Measurements from ENCODE around the gene OTUD4. TPM values are rescaled to one million over a fixed set of nuclear protein-coding genes. Genes with fewer than 3 reads are reported as not detected.

OTUD4 gene
- total and polyA plus RNA-seq, 2 experiments from 2014 or later, result 15.7 to 16.1 TPM

- Histone ChIP-seq H3K9me2 (ENCODE audit: insufficient read depth) (no peaks in the 10 kb centered on the region), H2AFZ (peak overlapping the region; percentile 45; the same call in 1 of the 2 replicates), H3K9ac (no peak overlapping the region), H3K27me3 (replicated peaks; ENCODE audit: insufficient read depth) (no peaks in the 10 kb centered on the region), H3F3A (ENCODE audit: insufficient read depth) (no peaks in the 10 kb centered on the region), H3K36me3 (ENCODE audit: low read depth) (no peaks in the 10 kb centered on the region), H3K4me3 (no peak overlapping the region), H3K79me2 (ENCODE audit: insufficient read depth) (no peaks in the 10 kb centered on the region), H3K4me2 (ENCODE audit: unreplicated experiment) (no peak overlapping the region), H4K20me1 (ENCODE audit: insufficient read depth) (no peaks in the 10 kb centered on the region), H3K27ac (no peak overlapping the region), H3K4me1 (ENCODE audit: insufficient read depth) (no peaks in the 10 kb centered on the region), H3K9me3 (ENCODE audit: low read depth) (no peaks in the 10 kb centered on the region)
- no peak for DNase-seq
- WGBS, 2 experiments (ENCODE audit: low coverage in 1 of 2, low lambda C conversion rate in 2 of 2, missing lambda C conversion rate in 2 of 2), result 57 to 65% methylated on average over 9 of the region's 9 CpGs
- in situ Hi-C loops (cut with MboI), result no loop called here
- TF ChIP-seq EZH2phosphoT487 (IDR thresholded peaks at IDR 0.05; ENCODE audit: insufficient read depth, low read depth) (no peak), EZH2 (IDR thresholded peaks at IDR 0.05; ENCODE audit: insufficient read depth, poor library complexity, severe bottlenecking) (no peak)
Observed at GRCh38 chr4:145203410-145203809, 23.0 kb upstream of the OTUD4 start.

GRCh38 chr4:145200366-145200765, 20.0 kb upstream of the OTUD4 start:
- no peaks in the 10 kb centered on the region for H3K4me1 ChIP-seq (ENCODE audit: insufficient read depth)
- H2AFZ ChIP-seq, result no peak overlapping the region
- H3K9ac ChIP-seq, result no peak overlapping the region
- H3K27ac ChIP-seq, result no peak overlapping the region
- no peak overlapping the region for H3K4me2 ChIP-seq (ENCODE audit: unreplicated experiment)
- H4K20me1 ChIP-seq (ENCODE audit: insufficient read depth), result no peaks in the 10 kb centered on the region
- TF ChIP-seq EZH2 (IDR thresholded peaks at IDR 0.05; ENCODE audit: insufficient read depth, poor library complexity, severe bottlenecking) (no peak), EZH2phosphoT487 (IDR thresholded peaks at IDR 0.05; ENCODE audit: insufficient read depth, low read depth) (no peak)
- no peaks in the 10 kb centered on the region for H3K9me2 ChIP-seq (ENCODE audit: insufficient read depth)
- H3K79me2 ChIP-seq (ENCODE audit: insufficient read depth), result no peaks in the 10 kb centered on the region
- DNase-seq, result no peak
- no peaks in the 10 kb centered on the region for H3K36me3 ChIP-seq (ENCODE audit: low read depth)
- H3K9me3 ChIP-seq (ENCODE audit: low read depth), result no peaks in the 10 kb centered on the region
- H3F3A ChIP-seq (ENCODE audit: insufficient read depth), result no peaks in the 10 kb centered on the region
- no peaks in the 10 kb centered on the region for H3K27me3 ChIP-seq (replicated peaks; ENCODE audit: insufficient read depth)
- WGBS, 2 experiments (ENCODE audit: low coverage in 1 of 2, low lambda C conversion rate in 2 of 2, missing lambda C conversion rate in 2 of 2), result 76 to 79% methylated on average over 4 of the region's 4 CpGs
- H3K4me3 ChIP-seq, result no peak overlapping the region
- in situ Hi-C loops (cut with MboI), result no loop called here

GRCh38 chr4:145199051-145199716, 18.8 kb upstream of the OTUD4 start:
- H4K20me1 ChIP-seq (ENCODE audit: insufficient read depth), result no peaks in the 10 kb centered on the region
- H3K79me2 ChIP-seq (ENCODE audit: insufficient read depth), result no peaks in the 10 kb centered on the region
- 72 to 74% methylated on average over 6 of the region's 6 CpGs for WGBS, 2 experiments (ENCODE audit: low coverage in 1 of 2, low lambda C conversion rate in 2 of 2, missing lambda C conversion rate in 2 of 2)
- in situ Hi-C loops (cut with MboI), result no loop called here
- no peaks in the 10 kb centered on the region for H3K9me3 ChIP-seq (ENCODE audit: low read depth)
- no peak overlapping the region for H2AFZ ChIP-seq
- no peak overlapping the region for H3K4me3 ChIP-seq
- no peaks in the 10 kb centered on the region for H3K36me3 ChIP-seq (ENCODE audit: low read depth)
- no peak for DNase-seq
- no peak overlapping the region for H3K27ac ChIP-seq
- H3K9ac ChIP-seq, result no peak overlapping the region
- TF ChIP-seq EZH2phosphoT487 (IDR thresholded peaks at IDR 0.05; ENCODE audit: insufficient read depth, low read depth) (no peak), EZH2 (IDR thresholded peaks at IDR 0.05; ENCODE audit: insufficient read depth, poor library complexity, severe bottlenecking) (no peak)
- no peaks in the 10 kb centered on the region for H3F3A ChIP-seq (ENCODE audit: insufficient read depth)
- no peaks in the 10 kb centered on the region for H3K9me2 ChIP-seq (ENCODE audit: insufficient read depth)
- H3K27me3 ChIP-seq (replicated peaks; ENCODE audit: insufficient read depth), result no peaks in the 10 kb centered on the region
- no peaks in the 10 kb centered on the region for H3K4me1 ChIP-seq (ENCODE audit: insufficient read depth)
- H3K4me2 ChIP-seq (ENCODE audit: unreplicated experiment), result no peak overlapping the region

DNA sequence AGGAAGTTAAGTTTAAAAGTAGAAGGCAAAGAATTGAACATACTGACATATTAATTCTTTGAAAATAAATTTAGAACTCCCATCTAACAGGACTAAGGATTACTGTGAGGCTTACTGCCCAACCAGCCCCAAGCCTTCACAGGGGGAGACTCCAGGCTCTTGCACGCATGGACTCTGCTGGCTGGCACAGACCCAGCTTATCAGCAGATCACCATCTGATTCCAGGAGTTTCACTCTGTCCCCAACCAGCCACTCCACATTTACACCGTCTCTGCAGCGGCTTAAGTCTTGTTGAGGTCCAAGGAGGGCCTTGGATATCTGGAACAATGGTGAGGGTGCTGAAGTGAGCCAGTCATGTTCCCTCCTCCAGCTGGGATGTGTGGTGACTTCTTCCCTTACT, 16.4 kb upstream of the OTUD4 start:
- in situ Hi-C loops (cut with MboI), result no loop called here
- H3K27ac ChIP-seq, result no peak overlapping the region

More for the DNA sequence above, 16.4 kb upstream of the OTUD4 start:
- no peak overlapping the region for H3K9ac ChIP-seq
- H3K9me2 ChIP-seq (ENCODE audit: insufficient read depth), result no peaks in the 10 kb centered on the region
- H3K4me1 ChIP-seq (ENCODE audit: insufficient read depth), result no peaks in the 10 kb centered on the region
- H3K4me3 ChIP-seq, result no peak overlapping the region
- no peak for DNase-seq
- H3K4me2 ChIP-seq (ENCODE audit: unreplicated experiment), result no peak overlapping the region
- no peaks in the 10 kb centered on the region for H3K9me3 ChIP-seq (ENCODE audit: low read depth)
- H3K79me2 ChIP-seq (ENCODE audit: insufficient read depth), result no peaks in the 10 kb centered on the region
- H3K36me3 ChIP-seq (ENCODE audit: low read depth), result no peaks in the 10 kb centered on the region
- no peaks in the 10 kb centered on the region for H3F3A ChIP-seq (ENCODE audit: insufficient read depth)
- H3K27me3 ChIP-seq (replicated peaks; ENCODE audit: insufficient read depth), result no peaks in the 10 kb centered on the region
- no peak for TF ChIP-seq EZH2phosphoT487 (IDR thresholded peaks at IDR 0.05; ENCODE audit: insufficient read depth, low read depth)
- no peak for TF ChIP-seq EZH2 (IDR thresholded peaks at IDR 0.05; ENCODE audit: insufficient read depth, poor library complexity, severe bottlenecking)
- H2AFZ ChIP-seq, result no peak overlapping the region
- H4K20me1 ChIP-seq (ENCODE audit: insufficient read depth), result no peaks in the 10 kb centered on the region
- WGBS, 2 experiments (ENCODE audit: low coverage in 1 of 2, low lambda C conversion rate in 2 of 2, missing lambda C conversion rate in 2 of 2), result 62 to 64% methylated on average over 3 of the region's 3 CpGs

Measured in GM23248 (cell line).